ENCODE results near the gene TTC13.

Gene TTC13

DNA sequence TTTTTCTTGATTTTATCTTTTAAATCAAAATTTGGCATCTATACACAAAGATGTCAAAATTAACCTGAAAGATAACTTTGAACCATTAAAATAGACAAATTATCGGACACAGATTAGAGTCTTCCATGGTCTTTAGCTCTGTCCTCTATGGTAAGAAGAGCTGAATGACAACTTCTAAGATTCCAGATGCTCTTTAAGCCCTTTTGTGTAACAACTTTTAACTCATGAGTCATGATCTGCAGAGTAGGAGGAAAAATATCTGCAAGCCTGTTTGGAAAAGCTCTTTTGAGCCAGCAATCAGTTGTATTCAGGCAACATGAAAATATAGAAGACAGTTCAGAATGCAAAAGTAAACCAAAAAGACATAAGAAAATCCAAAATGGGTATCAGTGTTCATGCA, 37.8 kb downstream of the TTC13 start:
- TF ChIP-seq, protein P1, sequence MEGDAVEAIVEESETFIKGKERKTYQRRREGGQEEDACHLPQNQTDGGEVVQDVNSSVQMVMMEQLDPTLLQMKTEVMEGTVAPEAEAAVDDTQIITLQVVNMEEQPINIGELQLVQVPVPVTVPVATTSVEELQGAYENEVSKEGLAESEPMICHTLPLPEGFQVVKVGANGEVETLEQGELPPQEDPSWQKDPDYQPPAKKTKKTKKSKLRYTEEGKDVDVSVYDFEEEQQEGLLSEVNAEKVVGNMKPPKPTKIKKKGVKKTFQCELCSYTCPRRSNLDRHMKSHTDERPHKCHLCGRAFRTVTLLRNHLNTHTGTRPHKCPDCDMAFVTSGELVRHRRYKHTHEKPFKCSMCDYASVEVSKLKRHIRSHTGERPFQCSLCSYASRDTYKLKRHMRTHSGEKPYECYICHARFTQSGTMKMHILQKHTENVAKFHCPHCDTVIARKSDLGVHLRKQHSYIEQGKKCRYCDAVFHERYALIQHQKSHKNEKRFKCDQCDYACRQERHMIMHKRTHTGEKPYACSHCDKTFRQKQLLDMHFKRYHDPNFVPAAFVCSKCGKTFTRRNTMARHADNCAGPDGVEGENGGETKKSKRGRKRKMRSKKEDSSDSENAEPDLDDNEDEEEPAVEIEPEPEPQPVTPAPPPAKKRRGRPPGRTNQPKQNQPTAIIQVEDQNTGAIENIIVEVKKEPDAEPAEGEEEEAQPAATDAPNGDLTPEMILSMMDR (IDR thresholded peaks at IDR 0.05; ENCODE audit: low read depth, low read length, missing control alignments): no peak
- in situ Hi-C loops (cut with HindIII; ENCODE audit: low sequenced_read_pairs): loop anchor here (25.0 kb wide), 1 partner anchor 271 kb away; no protein-coding TSS in a partner anchor
- DNase-seq (ENCODE audit: low read depth): no peak
- H3K4me3 ChIP-seq (ENCODE audit: low read depth, low read length): no peak overlapping the region

DNA sequence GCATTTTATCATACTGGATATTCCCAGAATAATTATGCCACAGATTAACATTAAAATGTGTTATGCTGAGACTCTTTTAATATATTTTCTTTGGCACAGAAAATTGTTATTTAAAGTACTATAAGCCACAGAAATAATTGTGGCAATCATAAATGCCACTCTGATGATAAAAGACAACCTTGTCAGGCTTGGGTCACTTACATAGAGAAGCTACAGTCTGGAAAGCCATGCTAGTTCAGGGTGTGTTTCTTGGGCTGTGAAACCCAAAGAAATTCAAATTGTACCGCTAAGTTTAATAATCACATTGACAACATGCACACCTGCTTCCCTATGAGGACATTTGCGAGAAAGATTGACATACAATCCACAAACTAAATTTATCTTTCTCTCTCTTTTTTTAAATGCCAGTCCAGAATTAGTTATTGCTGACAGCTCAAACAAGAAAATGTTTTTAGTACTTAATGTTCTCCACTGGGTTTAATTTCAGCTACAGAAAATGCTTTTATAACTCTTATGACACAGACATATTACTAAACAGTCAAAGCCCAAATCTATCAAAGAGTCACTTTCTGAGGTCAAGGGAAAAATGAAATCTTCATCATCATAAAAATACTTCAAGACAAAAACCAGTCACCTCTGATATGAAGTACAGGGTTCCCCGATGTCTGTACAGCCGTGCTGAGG, 38.7 kb downstream of the TTC13 start:
- no peak overlapping the region for H3K4me3 ChIP-seq (ENCODE audit: low read depth, low read length)
- no peak for DNase-seq (ENCODE audit: low read depth)
- TF ChIP-seq, protein P1 (IDR thresholded peaks at IDR 0.05; ENCODE audit: low read depth, low read length, missing control alignments): no peak
- in situ Hi-C loops (cut with HindIII; ENCODE audit: low sequenced_read_pairs): loop anchor here (25.0 kb wide), 1 partner anchor 272 kb away; no protein-coding TSS in a partner anchor

DNA sequence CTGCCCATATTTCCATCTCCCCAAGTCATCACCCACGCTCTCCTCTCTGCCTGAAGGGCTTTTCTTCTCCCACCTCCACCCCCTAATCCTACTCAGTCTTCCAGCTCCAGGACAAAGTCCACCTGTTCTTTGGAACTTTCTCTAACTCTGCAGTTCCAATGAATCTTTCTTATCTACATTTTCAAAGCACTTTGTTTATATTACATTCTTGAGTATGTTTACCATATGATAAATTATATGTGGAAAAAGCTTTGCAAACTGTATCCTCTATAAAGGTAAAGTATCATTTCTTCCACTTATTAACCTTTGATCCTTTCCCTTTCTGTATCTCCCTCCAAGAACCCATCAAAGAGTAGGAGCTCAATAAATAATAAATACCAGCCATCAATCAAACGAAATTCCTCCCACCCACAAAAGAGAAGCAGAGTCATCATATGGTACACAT, 39.7 kb downstream of the TTC13 start:
- TF ChIP-seq, protein P1 (IDR thresholded peaks at IDR 0.05; ENCODE audit: low read depth, low read length, missing control alignments): no peak
- DNase-seq (ENCODE audit: low read depth): no peak
- no peak overlapping the region for H3K4me3 ChIP-seq (ENCODE audit: low read depth, low read length)
- in situ Hi-C loops (cut with HindIII; ENCODE audit: low sequenced_read_pairs): loop anchor here (25.0 kb wide), 1 partner anchor 273 kb away; no protein-coding TSS in a partner anchor

DNA sequence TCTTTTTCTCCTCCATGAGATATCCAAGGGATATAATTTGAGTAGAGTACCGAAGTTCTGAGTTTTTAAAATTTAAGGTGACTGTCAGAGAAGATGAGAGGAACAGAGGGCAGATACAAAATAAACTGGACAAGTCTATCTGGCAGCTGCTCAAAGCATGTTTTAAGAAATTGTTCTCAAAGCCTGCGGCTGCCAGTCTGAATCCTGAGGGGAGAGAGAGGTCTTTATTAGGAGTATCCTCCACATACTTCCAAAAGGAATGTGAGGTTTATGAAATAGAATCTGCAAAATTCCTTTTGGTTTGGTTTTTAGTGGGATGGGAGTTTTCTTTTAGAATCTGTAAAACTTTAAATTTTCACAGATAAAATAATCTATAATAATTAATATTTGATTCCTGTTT, 41.3 kb downstream of the TTC13 start:
- TF ChIP-seq, protein P1 (IDR thresholded peaks at IDR 0.05; ENCODE audit: low read depth, low read length, missing control alignments): no peak
- no peak overlapping the region for H3K4me3 ChIP-seq (ENCODE audit: low read depth, low read length)
- no peak for DNase-seq (ENCODE audit: low read depth)
- in situ Hi-C loops (cut with HindIII; ENCODE audit: low sequenced_read_pairs): loop anchor here (25.0 kb wide), 1 partner anchor 275 kb away; no protein-coding TSS in a partner anchor

DNA sequence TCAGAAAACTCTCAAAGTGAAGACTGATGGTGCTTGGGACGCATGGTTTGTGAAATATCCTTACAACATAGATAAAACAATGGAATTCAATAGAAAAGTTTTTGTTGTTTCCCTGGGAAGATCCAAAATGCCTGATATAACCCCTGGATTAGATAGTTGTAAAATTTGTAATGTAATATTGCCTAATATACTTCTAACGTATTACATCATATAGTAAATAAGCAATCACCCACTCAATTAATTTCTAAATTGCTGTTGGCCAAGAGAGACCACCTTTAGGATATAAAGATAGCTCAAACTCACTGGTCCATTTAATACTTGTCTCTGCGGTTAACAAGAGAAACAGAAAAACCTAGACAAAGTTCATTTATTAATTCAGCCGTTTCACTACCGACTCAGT, 42.2 kb downstream of the TTC13 start:
- H3K4me3 ChIP-seq (ENCODE audit: low read depth, low read length): no peak overlapping the region
- no peak for DNase-seq (ENCODE audit: low read depth)
- in situ Hi-C loops (cut with HindIII; ENCODE audit: low sequenced_read_pairs): loop anchor here (25.0 kb wide), 1 partner anchor 276 kb away; no protein-coding TSS in a partner anchor
- TF ChIP-seq, protein P1 (IDR thresholded peaks at IDR 0.05; ENCODE audit: low read depth, low read length, missing control alignments): no peak

DNA sequence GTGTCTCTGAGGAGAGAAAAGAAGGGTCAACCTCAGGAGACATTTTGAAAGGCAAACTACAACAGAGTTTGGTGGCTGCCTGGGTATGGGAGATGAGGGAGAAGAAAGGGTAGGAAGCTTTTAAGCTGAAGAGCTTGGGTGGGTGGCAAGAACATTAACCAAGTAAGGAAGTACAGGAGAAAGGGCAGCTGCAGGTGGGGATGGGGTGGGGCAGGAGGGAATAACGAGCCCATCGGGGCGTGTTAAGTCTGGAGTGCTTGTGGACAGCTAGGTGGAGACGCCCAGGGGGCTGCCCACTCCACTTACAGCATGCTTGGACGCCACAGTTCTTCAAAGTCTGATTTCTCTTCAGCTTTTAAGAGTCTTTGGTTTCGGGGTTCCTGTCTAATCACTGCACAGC, 42.8 kb downstream of the TTC13 start:
- H3K4me3 ChIP-seq (ENCODE audit: low read depth, low read length): no peak overlapping the region
- TF ChIP-seq, protein P1 (IDR thresholded peaks at IDR 0.05; ENCODE audit: low read depth, low read length, missing control alignments): no peak
- DNase-seq (ENCODE audit: low read depth): no peak
- in situ Hi-C loops (cut with HindIII; ENCODE audit: low sequenced_read_pairs): loop anchor here (25.0 kb wide), 1 partner anchor 276 kb away; no protein-coding TSS in a partner anchor
